Nephron (organoid): ENCODE measurements around the gene CNOT6L.

Source experiments
- H3K27ac Mint-ChIP-seq, 3 experiments: 2 replicates each; pipeline ENCODE4 v1.8.0; 2020; ENCODE audit warnings: mixed read lengths in 3 of 3, mild to moderate bottlenecking in 2 of 3, moderate library complexity in 1 of 3
- H3K27me3 Mint-ChIP-seq: 2 replicates; pipeline ENCODE4 v1.8.0; 2021; ENCODE audit warnings: low read depth, mild to moderate bottlenecking, moderate library complexity, mixed read lengths
- H3K36me3 Mint-ChIP-seq: 2 replicates; pipeline ENCODE4 v1.8.0; 2020; ENCODE audit warnings: low read depth, mixed read lengths
- H3K4me1 Mint-ChIP-seq: 2 replicates; pipeline ENCODE4 v1.8.0; 2020; ENCODE audit warnings: mixed read lengths
- H3K4me3 Mint-ChIP-seq, 3 experiments: 2 replicates each; pipeline ENCODE4 v1.8.0; 2020; ENCODE audit warnings: mild to moderate bottlenecking in 3 of 3, mixed read lengths in 3 of 3, moderate library complexity in 2 of 3
- H3K9me3 Mint-ChIP-seq: 2 replicates; pipeline ENCODE4 v1.8.0; 2020; ENCODE audit warnings: mixed read lengths
- TF ChIP-seq, protein P1 (sequence below), 3 experiments: fragments of 200-600 bp; sonication (generic); IDR thresholded peaks; one replicate each; pipeline ENCODE4 v1.5.0; 2021; ENCODE audit warnings: antibody characterized with exemption in 3 of 3; ENCODE audit not compliant: unreplicated experiment in 3 of 3

Gene CNOT6L

GRCh38 chr4:77712675-77713074 lies 106.5 kb downstream of the CNOT6L start:
- Mint-ChIP-seq H3K27me3 (peaks cover 3% of the 10 kb centered on the region), H3K4me1 (peaks cover 23% of the 10 kb centered on the region), H3K4me3 (no peak overlapping the region), H3K36me3 (no peaks in the 10 kb centered on the region), H3K27ac (peak overlapping the region; percentile 1 to 79 (median 5)), H3K9me3 (no peaks in the 10 kb centered on the region)
- TF ChIP-seq, protein P1, sequence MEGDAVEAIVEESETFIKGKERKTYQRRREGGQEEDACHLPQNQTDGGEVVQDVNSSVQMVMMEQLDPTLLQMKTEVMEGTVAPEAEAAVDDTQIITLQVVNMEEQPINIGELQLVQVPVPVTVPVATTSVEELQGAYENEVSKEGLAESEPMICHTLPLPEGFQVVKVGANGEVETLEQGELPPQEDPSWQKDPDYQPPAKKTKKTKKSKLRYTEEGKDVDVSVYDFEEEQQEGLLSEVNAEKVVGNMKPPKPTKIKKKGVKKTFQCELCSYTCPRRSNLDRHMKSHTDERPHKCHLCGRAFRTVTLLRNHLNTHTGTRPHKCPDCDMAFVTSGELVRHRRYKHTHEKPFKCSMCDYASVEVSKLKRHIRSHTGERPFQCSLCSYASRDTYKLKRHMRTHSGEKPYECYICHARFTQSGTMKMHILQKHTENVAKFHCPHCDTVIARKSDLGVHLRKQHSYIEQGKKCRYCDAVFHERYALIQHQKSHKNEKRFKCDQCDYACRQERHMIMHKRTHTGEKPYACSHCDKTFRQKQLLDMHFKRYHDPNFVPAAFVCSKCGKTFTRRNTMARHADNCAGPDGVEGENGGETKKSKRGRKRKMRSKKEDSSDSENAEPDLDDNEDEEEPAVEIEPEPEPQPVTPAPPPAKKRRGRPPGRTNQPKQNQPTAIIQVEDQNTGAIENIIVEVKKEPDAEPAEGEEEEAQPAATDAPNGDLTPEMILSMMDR (IDR thresholded peaks at IDR 0.05; ENCODE audit: unreplicated experiment in 3 of 3) = no peak

- Mint-ChIP-seq H3K4me3 (no peak overlapping the region), H3K4me1 (peaks cover 23% of the 10 kb centered on the region), H3K27me3 (peaks cover 3% of the 10 kb centered on the region), H3K36me3 (no peaks in the 10 kb centered on the region), H3K27ac (peak overlapping the region in 1 of 3 experiments; percentile 76), H3K9me3 (no peaks in the 10 kb centered on the region)
- TF ChIP-seq, protein P1 (IDR thresholded peaks at IDR 0.05; ENCODE audit: unreplicated experiment in 3 of 3) = no peak
Measured at GRCh38 chr4:77711469-77711868, 107.7 kb downstream of the CNOT6L start.

DNA sequence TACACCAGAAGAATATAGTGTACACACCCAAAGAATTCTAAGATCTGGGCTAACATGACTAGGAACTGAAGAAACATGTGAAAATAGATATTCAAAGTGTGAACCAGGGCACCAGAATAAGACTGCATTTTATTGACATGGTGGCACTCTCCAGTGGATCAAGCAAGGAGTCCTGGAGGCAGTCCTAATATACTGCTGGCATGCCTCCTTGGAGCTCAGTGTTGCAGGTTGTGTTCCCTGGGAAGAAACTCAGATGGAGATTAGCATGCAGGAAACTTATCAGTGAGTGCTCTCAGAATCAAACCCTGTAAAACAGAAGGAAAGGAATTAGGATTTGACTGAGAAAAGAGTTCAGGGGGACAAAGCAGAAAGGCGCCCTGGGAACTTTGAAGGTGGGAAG lies 108.5 kb downstream of the CNOT6L start:
- H3K4me1 Mint-ChIP-seq = peaks cover 23% of the 10 kb centered on the region
- peaks cover 3% of the 10 kb centered on the region for H3K27me3 Mint-ChIP-seq
- TF ChIP-seq, protein P1 (IDR thresholded peaks at IDR 0.05; ENCODE audit: unreplicated experiment in 3 of 3) = no peak
- H3K36me3 Mint-ChIP-seq = no peaks in the 10 kb centered on the region
- H3K4me3 Mint-ChIP-seq = no peak overlapping the region
- H3K27ac Mint-ChIP-seq = peak overlapping the region in 1 of 3 experiments; percentile 52
- H3K9me3 Mint-ChIP-seq = no peaks in the 10 kb centered on the region

DNA sequence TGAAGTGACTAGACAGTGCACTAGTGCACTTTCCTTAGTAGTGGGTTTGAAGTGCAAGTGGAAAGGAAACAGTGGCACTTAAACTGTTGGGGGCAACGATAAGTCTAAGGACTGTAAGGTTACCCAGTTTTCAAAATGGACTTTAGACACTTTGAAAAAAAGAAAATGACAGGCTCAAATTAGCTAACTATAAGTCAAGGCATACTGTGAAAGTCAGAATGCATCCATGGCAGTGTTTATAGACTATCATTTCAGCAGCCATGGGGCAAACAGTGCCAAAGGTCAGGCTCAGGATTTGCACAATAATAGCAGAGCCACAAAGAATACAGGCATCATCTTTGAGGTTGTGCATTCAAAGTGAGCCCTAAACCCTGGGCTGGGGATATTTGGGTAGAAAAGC lies 109.1 kb downstream of the CNOT6L start:
- Mint-ChIP-seq H3K4me1 (peaks cover 28% of the 10 kb centered on the region), H3K9me3 (no peaks in the 10 kb centered on the region), H3K27ac (peak overlapping the region in 1 of 3 experiments; percentile 52), H3K36me3 (no peaks in the 10 kb centered on the region), H3K4me3 (no peak overlapping the region), H3K27me3 (peaks cover 3% of the 10 kb centered on the region)
- TF ChIP-seq, protein P1 (IDR thresholded peaks at IDR 0.05; ENCODE audit: unreplicated experiment in 3 of 3) = no peak

DNA sequence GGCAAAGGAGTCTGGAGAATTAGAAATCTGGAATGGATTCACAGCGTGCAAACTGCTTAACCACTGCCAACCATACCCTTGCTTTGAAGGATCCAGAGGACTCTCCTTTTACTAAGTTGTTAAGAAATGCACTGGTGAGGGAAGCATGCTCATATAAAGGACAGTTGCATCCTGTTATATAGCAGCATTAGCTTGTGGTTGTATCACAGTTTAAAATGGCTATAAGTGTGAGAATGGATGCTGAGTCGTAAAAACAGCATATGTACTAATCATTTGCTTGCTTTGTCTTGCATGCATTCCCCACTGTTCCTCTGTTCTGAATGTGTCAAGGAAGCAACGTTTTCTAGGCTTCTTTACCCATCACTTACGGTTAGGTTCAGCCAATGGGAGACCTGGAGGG lies 112.5 kb downstream of the CNOT6L start:
- H3K9me3 Mint-ChIP-seq = no peaks in the 10 kb centered on the region
- no peak overlapping the region for H3K4me3 Mint-ChIP-seq
- TF ChIP-seq, protein P1 (IDR thresholded peaks at IDR 0.05; ENCODE audit: unreplicated experiment in 3 of 3) = no peak
- no peak overlapping the region for H3K27ac Mint-ChIP-seq
- H3K4me1 Mint-ChIP-seq = peaks cover 34% of the 10 kb centered on the region
- H3K27me3 Mint-ChIP-seq = peaks cover 3% of the 10 kb centered on the region
- no peaks in the 10 kb centered on the region for H3K36me3 Mint-ChIP-seq

DNA sequence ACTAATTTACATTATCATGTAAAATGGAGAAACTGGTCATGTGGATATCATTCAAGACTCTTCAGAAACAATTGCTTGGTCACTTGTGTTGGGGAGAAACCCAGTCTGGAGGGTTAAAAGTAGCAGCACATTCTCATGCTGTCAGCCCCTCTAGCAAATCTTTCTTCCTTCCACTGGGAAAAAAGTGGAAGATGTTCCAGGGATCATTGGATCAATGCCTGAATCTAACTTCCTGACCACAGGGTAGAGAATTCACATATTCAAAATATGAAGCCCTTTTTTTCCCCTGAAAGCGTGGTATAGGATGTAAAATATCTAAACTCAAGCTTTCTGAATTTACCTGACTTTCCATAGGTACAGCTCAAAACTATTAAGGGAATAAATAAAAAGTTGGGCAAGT lies 115.5 kb downstream of the CNOT6L start:
- no peaks in the 10 kb centered on the region for H3K36me3 Mint-ChIP-seq
- H3K27me3 Mint-ChIP-seq = peaks cover 2% of the 10 kb centered on the region
- TF ChIP-seq, protein P1 (IDR thresholded peaks at IDR 0.05; ENCODE audit: unreplicated experiment in 3 of 3) = no peak
- H3K27ac Mint-ChIP-seq = peak overlapping the region in 2 of 3 experiments; percentile 24 to 77
- H3K4me1 Mint-ChIP-seq = peaks cover 58% of the 10 kb centered on the region
- H3K4me3 Mint-ChIP-seq = no peak overlapping the region
- H3K9me3 Mint-ChIP-seq = no peaks in the 10 kb centered on the region
